NCI-H1694 (cell line): ENCODE measurements around the gene ELOB.

Experiments
- DNase-seq: peaks from one replicate; lab custom pipeline; 2025; lab: John Stamatoyannopoulos, UW

ELOB gene

DNA sequence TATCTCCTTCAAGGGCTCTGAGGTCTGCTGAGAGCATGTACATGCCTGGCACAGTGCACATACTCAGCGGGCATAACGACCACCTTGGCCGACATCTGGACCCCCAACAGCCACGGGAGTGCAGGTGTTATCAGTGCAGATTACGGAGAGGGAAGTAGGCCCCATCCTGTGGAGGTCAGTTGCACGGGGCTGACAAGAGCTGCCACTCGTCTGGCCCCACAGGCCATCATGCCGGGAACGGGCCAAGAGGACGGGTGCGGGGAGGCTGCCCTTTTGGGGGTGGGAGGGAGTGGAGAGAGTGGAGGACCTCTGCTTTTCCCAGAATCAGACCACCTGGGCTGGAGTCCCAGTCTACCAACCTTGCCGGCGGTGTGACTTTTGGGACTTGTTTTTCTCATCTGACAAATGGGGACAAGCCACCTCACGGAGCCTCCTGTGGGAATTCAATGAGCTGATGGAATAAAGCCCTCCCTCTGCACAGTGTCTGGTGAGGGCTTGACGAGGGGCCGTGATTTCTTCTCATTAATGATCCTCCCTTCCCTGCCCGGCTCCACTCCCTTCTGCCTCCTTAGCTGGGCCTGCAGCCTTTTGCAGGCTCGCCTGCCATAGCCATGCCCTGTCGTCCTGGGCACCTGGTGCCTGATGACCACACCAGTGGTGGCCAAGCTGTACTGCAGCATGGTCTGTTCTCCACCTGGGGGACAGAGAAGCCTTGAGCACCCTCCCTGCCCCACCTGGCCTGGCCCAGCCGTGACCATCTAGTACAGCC, 5.7 kb upstream of the ELOB start:
- DNase-seq, result no peak

DNA sequence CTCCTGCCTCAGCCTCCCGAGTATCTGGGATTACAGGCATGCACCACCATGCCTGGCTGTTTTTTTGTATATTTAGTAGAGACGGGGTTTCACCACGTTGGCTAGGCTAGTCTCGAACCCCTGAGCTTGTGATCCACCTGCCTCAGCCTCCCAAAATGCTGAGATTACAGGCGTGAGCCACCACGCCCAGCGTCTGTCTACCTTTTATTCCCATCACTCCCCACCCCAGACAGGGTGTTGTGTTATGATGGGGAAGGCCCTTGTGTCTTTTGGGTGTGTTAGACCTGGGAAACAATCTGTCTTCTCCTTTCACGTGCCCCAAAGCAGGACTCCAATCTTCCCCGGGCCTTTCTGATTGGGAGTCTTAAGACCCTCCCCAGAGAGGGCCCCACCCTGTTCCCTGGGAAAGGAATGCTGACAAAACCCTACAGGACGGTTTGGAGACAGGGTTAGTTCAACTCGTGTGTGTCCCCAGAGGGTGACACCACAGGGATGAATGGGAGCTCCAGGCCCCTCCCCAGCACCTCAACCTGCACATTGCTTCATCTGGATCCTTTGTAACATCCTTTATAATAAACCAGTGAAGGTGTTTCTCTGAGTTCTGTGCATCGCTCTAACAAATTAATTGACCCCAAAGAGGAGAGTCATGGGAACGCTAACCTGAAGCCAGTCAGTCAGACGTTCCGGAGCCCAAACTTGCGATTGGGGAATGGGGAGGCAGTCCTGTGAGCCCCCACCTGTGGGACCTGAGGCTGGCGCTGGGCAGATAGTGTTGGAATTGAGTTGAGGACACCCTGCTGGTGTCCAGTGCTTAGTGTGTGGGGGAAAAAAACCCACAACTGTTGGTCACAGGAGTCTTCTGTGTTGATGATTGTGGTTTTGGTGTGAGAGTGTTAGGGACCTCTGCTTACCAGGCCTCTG, 3.2 kb upstream of the ELOB start:
- DNase-seq, result no peak

DNA sequence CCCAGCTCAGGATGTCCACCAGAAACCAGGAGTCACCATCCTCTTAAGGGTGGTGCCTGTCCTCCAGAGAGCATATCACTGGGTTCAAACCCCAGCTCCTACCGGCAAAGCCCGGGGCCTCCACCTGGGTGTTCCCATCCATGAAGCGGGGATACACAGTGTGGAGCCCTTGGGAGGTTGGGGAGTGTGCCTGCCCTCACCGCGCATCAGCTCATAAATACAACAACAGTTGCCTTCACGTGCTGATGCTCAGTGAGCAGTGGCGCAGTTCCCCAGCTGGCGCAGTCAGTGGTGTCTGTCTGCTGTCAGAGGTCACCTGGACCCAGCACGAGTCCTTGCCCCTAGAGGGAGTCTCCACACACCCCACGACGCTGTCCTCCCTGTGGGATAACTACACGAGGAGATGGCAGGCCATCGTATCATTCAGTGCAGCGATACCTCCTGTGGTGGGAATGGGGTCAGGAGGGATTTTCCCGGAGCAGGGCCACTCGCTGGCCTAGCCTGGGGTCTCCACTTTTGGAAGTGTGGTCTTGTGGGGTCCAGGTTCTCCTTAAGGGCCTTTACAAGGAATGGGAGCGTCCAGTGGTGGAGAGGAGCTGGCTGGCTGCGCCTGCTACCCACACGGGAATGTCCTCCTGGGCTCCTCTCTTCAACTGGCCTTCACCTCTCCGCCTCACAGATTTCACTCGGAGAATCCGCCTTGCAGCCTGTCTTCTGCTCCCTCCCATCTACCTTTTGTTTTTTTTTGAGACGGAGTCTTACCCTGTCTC, 2.3 kb upstream of the ELOB start:
- DNase-seq, result no peak

- no peak for DNase-seq
These were observed 1.5 kb upstream of the ELOB start for GRCh38 chr16:2778630-2778958.

DNA sequence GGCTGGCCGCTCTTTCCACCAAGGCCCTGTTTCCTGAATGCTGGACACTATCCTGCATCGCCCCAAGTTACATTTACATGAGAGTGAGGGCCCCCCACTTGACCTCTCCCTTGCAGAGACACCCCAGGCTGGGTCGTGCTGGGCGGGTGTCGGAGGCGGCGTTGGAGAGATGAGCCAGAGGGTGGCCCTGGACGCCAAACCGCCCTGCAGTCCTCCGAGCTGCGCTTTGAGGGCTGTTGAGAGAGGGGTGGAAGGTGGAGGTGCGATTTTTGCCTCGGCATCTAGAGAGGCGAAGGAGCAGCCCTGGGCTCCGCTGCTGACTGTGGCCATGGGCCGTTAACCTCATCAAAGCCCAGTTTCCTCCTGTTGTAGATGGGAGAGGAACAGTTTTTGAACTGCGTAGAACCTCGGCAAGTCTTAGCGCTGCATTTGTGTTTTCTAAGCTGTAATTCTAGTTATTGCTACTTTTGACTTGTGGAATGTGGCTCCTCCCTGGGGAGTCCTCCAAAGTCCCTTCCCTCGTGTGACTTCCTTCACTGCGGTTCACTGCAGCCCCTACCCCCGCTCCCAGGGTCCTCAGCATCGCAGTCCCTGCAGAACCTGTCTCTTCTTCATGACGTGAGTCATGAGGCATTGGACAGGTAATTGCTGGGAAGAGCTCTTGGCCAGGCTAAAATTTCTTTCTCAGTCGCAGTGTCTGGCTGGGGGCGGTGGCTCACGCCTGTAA, 986 bp upstream of the ELOB start:
- DNase-seq, result no peak

- DNase-seq, result no peak
These were observed 460 bp downstream of the ELOB start for GRCh38 chr16:2776500-2777139.

- DNase-seq, result no peak
These were observed 1.1 kb downstream of the ELOB start for GRCh38 chr16:2775765-2776499.

GRCh38 chr16:2775131-2775716, 1.9 kb downstream of the ELOB start:
- no peak for DNase-seq

DNA sequence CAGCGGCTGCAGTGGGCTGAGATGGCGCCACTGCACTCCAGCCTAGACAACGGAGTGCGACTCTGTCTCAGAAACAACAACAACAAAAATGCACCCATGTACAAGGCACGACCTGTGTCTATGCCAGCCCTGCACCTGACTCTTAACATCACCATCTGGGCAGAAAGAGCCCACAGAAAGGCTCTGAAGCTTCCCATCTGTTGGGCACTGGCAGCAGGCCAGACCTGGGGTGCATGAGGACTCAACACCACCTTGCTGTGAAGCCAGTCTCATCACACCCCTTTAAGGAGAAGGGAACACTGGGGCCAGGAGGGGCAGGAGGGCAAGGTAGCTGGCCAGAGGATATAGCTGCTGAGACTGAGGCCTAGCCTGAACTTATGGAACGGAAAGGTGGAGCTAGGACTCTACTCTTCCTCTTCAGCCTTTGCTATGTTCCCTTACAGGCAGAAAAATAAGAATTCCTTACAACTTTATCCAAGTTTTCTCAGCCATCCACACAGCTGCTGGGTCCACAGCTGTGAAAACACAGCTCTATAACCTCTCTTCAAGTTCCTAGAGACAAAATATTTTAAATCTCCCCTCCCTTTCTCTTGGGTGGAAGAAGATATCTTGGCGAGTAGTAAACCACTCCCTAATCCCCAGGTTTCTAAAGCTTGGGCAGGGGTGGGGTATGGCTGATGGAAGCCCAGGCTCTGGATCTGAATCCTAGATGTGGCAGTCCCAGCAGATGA, 2.8 kb downstream of the ELOB start:
- DNase-seq, result peak; percentile 65

DNA sequence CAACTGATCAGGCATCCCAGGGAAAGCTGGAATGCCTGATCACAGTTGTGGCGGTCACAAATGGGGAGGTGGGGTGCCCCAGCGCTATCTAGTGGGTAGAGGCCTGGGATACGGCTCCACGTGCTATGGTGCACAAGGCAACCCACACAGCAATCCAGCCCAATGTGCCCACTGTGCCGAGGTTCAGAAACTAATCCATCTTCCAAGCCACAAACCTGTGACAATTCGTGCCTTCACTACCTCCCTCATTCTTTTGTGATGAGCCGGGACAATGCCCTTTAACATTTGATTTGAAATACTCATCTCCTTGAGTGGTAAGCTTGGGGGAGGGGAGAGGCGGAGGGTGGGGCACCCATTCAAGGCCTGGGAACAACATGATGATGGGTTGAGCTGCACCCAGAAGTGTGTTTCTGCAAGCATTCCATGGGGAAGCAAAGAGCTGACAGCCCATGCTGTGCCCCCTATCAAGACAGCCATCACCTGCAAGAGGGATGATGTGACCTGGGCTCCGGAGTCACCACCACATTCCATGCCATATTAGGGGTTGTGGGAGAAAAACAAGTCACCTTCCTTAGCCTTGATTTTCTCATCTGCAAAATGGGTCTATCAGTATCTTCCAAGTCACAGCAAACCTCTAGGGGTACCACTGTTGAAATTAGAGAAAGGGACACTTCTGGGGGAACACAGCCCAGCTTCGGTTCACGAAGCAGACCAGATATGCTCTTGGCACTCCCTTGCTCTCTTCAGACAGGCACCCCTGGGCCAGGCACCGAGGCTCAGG, 3.7 kb downstream of the ELOB start:
- no peak for DNase-seq

DNA sequence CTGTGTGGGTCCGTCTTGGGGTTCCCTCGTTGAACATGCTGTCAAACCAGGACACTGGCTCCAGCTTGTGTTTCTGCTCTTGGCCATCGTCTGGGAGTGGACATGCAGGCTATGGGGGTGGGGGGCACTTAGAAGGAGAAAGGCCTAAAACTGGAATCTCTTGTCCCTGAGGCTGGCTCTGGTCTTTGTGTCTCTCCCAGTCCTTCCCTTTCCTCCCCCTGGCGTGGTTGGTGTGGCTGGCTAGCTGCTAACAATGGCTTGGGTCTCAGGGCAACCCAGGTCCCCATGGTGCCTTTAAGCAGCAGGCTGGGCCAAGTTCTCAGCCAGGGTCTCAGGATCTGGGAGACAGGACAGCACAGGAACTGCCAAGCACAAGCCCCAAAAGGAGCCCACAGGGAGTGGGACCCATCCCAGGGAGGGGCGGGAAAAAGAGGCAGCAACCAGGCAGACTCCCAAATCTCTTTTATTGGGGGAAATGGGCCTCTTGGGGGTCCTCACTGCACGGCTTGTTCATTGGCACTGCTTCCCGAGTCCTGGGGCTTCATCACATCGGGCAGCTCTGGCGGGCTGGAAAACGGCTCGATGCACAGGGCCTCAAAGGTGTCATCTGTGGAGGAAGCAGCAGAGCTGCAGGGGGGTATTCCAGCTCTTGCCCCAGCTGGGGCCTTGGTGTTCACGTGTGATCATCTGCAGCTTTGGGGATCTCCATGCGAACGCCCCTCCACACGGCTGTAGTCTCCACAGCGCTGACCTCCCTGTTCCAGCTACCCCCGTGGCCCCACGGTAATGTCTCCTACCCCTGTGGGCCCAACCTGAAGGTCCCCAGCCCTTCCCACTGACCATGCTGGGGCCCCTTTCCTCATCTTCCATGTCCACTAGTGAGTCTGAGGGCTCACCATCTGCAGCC, 5.3 kb downstream of the ELOB start:
- DNase-seq, result no peak

GRCh38 chr16:2770057-2770951, 6.8 kb downstream of the ELOB start:
- DNase-seq, result no peak

DNA sequence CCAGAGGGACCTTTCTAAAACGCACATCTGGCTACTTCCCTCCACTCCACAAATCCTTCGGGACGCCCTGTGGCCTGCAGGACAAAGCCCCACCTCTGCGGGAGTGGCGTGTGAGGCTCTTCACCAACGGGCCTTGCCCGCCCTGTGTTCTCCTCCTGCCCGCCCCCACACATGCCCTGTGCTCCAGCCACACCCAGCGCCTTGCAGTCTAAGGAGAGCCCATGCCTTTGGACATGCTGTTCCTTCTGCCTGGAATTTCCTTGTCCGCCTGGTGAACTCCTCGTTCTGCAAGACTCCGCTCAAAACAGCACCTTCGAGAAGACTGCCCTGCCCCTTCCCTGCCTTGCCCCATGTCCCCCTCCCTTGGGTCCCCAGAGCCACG, 7.4 kb downstream of the ELOB start:
- no peak for DNase-seq

DNA sequence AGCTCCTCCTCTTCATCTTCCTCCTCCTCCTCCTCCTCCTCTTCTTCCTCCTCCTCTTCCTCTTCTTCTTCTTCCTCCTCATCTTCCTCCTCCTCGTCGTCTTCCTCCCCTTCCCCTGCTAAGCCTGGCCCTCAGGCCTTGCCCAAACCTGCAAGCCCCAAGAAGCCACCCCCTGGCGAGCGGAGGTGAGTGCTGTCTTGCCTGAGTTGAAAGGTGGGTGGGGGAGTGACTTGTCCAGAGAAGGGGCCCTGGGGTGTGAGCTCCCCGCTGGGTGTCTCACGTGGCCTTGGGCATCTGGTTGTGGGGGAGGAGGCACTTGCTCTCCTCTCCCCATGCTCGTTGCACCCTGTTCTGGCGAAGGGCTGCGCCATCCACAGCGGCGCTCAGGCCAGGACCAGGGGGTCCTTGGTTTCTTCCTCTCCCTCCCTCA, 8.0 kb downstream of the ELOB start:
- DNase-seq, result no peak

DNA sequence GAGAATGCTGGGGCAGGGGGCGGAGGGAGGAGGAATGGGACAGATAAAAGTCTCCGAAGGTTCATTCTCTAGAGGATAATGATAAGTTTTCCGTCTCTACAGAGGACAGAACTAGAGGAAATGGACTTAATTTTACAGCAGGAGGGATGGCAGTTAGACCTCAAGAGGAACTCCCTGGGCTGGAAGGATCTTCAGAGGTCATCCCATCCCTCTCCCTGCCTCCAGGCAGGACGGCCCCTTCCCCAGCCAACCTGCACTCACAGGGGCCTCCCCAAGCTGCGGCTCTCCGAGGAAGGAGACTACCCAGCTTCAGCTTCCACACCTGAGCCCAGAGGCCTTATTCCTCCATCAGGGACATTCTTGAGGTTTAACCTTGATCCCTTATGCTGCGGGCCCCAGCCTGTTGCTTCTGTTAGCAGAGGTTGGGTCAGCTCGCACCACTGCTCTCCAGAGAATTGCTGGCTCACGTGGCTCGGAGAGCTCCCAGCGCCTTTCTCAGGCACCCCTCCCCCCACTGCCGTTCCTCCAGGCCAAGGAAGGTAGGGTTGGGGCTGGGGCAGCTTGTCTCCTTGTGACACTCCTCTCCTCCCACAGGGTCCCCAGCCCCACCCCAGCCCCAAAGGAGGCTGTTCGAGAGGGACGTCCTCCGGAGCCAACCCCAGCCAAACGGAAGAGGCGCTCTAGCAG, 8.5 kb downstream of the ELOB start:
- DNase-seq, result no peak

DNA sequence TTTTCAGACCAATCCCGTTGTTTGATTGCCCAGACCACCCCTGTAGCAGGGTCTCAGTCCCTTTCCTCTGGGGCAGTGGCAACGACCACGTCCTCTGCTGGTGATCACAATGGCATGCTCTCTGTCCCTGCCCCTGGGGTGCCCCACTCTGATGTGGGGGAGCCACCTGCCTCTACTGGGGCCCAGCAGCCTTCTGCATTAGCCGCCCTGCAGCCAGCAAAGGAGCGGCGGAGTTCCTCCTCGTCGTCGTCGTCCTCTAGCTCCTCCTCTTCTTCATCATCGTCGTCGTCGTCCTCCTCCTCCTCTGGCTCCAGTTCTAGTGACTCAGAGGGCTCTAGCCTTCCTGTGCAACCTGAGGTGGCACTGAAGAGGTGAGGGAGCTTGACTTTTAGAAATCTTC, 9.2 kb downstream of the ELOB start:
- DNase-seq, result no peak
